Heart right ventricle (tissue), 16 donors: ENCODE data around the gene FOXC2. TPM values are rescaled to one million over a fixed set of nuclear protein-coding genes. Genes with fewer than 3 reads are reported as not detected.
"Not testable (repeated sequence)": the region's sequence is repeated elsewhere in the genome, so short reads cannot be mapped to it uniquely, and the experiment has no call there.

Experiments
- ATAC-seq, 8 donors: fragments of 200-7000 bp; cut with Tn5 transposase; one replicate each; pipeline ENCODE4 v1.9.1; 2020; ENCODE audit warnings: mild to moderate bottlenecking in 8 of 8, moderate library complexity in 8 of 8, moderate number of reproducible peaks in 1 of 8
- DNase-seq, 2 donors: peaks; one replicate each; pipeline ENCODE4 v3.0.0-alpha.2; 2020
- H3K27ac ChIP-seq, 10 donors: fragments of 200-600 bp; sonication (generic) in 2 of 10; one replicate each; pipeline versions ENCODE4 v1.5.0 to v1.8.0; 2020 to 2022; ENCODE audit warnings: mild to moderate bottlenecking in 3 of 10
- H3K27me3 ChIP-seq, 7 donors: fragments of 200-600 bp; one replicate each; pipeline ENCODE4 v1.8.0; 2021 to 2022; ENCODE audit warnings: mild to moderate bottlenecking in 2 of 7
- H3K36me3 ChIP-seq, 9 donors: fragments of 200-600 bp; sonication (generic) in 1 of 9; one replicate each; pipeline versions ENCODE4 v1.5.0 to v1.8.0; 2020 to 2022; ENCODE audit warnings: mild to moderate bottlenecking in 2 of 9
- H3K4me1 ChIP-seq, 9 donors: fragments of 200-600 bp; sonication (generic) in 1 of 9; one replicate each; pipeline versions ENCODE4 v1.5.0 to v1.8.0; 2020 to 2022; ENCODE audit warnings: mild to moderate bottlenecking in 4 of 9
- H3K4me3 ChIP-seq, 10 donors: fragments of 200-600 bp; sonication (generic) in 2 of 10; one replicate each; pipeline versions ENCODE4 v1.5.0 to v1.8.0; 2020 to 2022; ENCODE audit warnings: mild to moderate bottlenecking in 7 of 10, moderate library complexity in 2 of 10
- H3K9me3 ChIP-seq, 11 donors: fragments of 200-600 bp in 10 of 11; sonication (generic) in 2 of 11; one replicate each; pipeline versions ENCODE4 v1.5.0 to v1.8.0; 2013 to 2022; ENCODE audit warnings: mild to moderate bottlenecking in 2 of 11, control low read depth in 1 of 11, moderate library complexity in 1 of 11
- WGBS, 2 donors: extraction: QIAGEN DNeasy Blood & Tissue Kit; methylation state at CpG; one replicate each; pipeline ENCODE4 v1.1.7; 2013; ENCODE audit warnings: inconsistent platforms in 1 of 2; 5-methylcytosine and 5-hydroxymethylcytosine counted together
- intact Hi-C, 10 donors: fragments of 100-400 bp; cut with DNase I; formaldehyde crosslinking; loops; one replicate each; pipeline versions ENCODE4 v1.11.1 to v1.14.2; 2022
- polyA plus RNA-seq, 2 donors: library from polyadenylated mRNA; stranded (reverse); fragments of 200-250 nt; gene quantifications; one replicate each; pipeline ENCODE4 v1.2.3, GENCODE V29; 2013
- total RNA-seq, 10 donors: library from RNA; stranded (reverse); fragmentation: NEBNext Ultra II Directional in 3 of 10; extraction: Animal tissue kit (Norgen Biotek cat#: 25700) in 3 of 10; gene quantifications; one replicate each; pipeline versions ENCODE4 v1.2.1 to v1.2.4, GENCODE V29; 2021 to 2023
- TF ChIP-seq, protein P1 (sequence below), 9 donors: fragments of 200-600 bp; sonication (generic) in 2 of 9; IDR thresholded peaks; one replicate each; pipeline versions ENCODE4 v1.5.0 to v1.8.0; 2021 to 2022; ENCODE audit warnings: antibody characterized with exemption in 9 of 9, mild to moderate bottlenecking in 5 of 9, moderate library complexity in 1 of 9
- donor health status: Arrhythmogenic right ventricular cardiomyopathy.
- donor health status: ischemic (EF 13 %, LVEDD 7.1; RV severe dilation, severe dysfunction).
- donor health status: healthy with polysubstance abuse.
- donor health status: DM: no; HTN: yes; CAD: no.
- donor health status: DM: no; HTN: no; CAD: no.
- donor health status: ischemic (EF 25% LVEDD 6.9; RV normal size, moderate dysfunction).
- donor health status: ischemic (EF 25% LVEDD 5.7; RV mildly dilated, moderate dysfunction).
- donor health status: healthy.
- donor health status: DM: yes; HTN: yes; CAD: no.
- donor health status: Ischemic cardiomyopathy.
- donor health status: ischemic (EF 35%, LVEDD 5.7; RV mildly dilated, moderate dysfunction).
- donor health status: nonischemic (EF 11% LVEDD 7.7; RV severe dilation, severe dysfunction).
- donor health status: DM: yes; HTN: yes; CAD: no.
- donor health status: PGD.
- donor health status: ischemic (EF 29% LVEDD 5.4; RV normal size, mild dysfunction).
- donor health status: nonischemic (EF 23%, LVEDD 6.1; RV moderate dilation, normal function).

Gene FOXC2
- total and polyA plus RNA-seq, 12 donors: 0.66 to 2.2 (median 1.6) TPM

DNA sequence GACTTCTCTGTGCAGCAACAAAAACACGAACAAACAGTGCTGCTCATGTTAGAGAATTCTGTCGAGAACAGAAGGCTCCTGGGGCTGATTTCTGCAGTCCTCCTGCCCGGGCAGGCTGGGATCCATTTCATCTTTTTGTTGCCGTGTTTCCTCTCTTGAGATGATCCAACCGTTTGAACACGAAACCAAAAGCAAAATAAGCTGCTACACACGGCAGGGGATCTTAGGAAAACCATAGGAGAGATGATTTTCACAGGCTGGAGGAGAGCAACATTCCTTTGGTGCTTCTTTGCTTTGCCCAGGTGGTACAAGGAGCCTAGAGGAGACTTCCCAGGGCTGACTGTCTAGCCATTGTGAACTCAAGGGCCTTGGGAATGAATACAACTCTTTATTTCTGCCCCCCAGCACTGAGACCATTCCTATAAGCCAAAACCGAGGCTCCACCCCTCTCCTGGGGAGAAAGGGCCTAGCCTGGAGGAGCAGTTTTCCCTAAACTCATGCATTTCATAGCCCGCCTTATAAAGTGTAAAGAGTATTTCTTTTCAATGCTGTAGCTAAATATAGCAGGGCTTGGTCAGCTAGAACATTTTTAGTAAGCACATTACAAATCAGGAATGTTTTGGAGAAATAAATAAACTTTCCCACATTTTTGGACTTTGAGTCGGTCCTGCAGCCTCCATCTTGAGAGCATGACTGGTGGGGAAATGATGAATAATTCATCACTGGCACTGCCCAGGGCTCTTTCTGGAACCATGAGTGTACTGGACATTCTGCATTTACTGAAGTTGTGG, 19.4 kb downstream of the FOXC2 start:
- intact Hi-C loops: no loop called here
- Histone ChIP-seq H3K4me1 (peaks cover 0 to 41% (median 0%) of the 10 kb centered on the region in 9 donors), H3K27me3 (peaks cover 0 to 40% (median 26%) of the 10 kb centered on the region in 7 donors), H3K4me3 (no peak overlapping the region), H3K27ac (peak overlapping the region in 8 of 10 donors; percentile 26 to 70 (median 58)), H3K36me3 (no peaks in the 10 kb centered on the region), H3K9me3 (no peaks in the 10 kb centered on the region)
- no peak for DNase-seq
- peak in 6 of 8 donors; percentile 29 to 72 (median 48) for ATAC-seq
- TF ChIP-seq, protein P1, sequence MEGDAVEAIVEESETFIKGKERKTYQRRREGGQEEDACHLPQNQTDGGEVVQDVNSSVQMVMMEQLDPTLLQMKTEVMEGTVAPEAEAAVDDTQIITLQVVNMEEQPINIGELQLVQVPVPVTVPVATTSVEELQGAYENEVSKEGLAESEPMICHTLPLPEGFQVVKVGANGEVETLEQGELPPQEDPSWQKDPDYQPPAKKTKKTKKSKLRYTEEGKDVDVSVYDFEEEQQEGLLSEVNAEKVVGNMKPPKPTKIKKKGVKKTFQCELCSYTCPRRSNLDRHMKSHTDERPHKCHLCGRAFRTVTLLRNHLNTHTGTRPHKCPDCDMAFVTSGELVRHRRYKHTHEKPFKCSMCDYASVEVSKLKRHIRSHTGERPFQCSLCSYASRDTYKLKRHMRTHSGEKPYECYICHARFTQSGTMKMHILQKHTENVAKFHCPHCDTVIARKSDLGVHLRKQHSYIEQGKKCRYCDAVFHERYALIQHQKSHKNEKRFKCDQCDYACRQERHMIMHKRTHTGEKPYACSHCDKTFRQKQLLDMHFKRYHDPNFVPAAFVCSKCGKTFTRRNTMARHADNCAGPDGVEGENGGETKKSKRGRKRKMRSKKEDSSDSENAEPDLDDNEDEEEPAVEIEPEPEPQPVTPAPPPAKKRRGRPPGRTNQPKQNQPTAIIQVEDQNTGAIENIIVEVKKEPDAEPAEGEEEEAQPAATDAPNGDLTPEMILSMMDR (IDR thresholded peaks at IDR 0.05): no peak
- 61 to 74% methylated on average over 10 of the region's 10 CpGs for WGBS, 2 donors

- no peaks in the 10 kb centered on the region for H3K9me3 ChIP-seq
- DNase-seq (no peak), ATAC-seq (no peak)
- 89 to 96% methylated on average over 3 of the region's 3 CpGs for WGBS, 2 donors
- no peaks in the 10 kb centered on the region for H3K36me3 ChIP-seq
- peaks cover 0 to 26% (median 0%) of the 10 kb centered on the region in 9 donors for H3K4me1 ChIP-seq
- TF ChIP-seq, protein P1 (IDR thresholded peaks at IDR 0.05): no peak
- intact Hi-C loops: no loop called here
- H3K27me3 ChIP-seq: peaks cover 0 to 37% (median 27%) of the 10 kb centered on the region in 7 donors
- no peak overlapping the region for H3K27ac ChIP-seq
- H3K4me3 ChIP-seq: no peak overlapping the region
Observed at GRCh38 chr16:86587487-86587886, 20.9 kb downstream of the FOXC2 start.

- H3K4me3 ChIP-seq, H3K9me3 ChIP-seq, DNase-seq, H3K27ac ChIP-seq, H3K36me3 ChIP-seq, ATAC-seq, intact Hi-C loops: not testable (repeated sequence)
- 93 to 94% methylated on average over 3 of the region's 3 CpGs for WGBS, 2 donors
- Histone ChIP-seq H3K27me3 (peaks cover 0 to 38% (median 27%) of the 10 kb centered on the region in 7 donors), H3K4me1 (peaks cover 0 to 21% (median 0%) of the 10 kb centered on the region in 9 donors)
Observed at GRCh38 chr16:86587955-86588354, 21.3 kb downstream of the FOXC2 start.

GRCh38 chr16:86590501-86591144, 24.0 kb downstream of the FOXC2 start:
- no peak for ATAC-seq
- WGBS, 2 donors: 89 to 93% methylated on average over 4 of the region's 4 CpGs
- peaks cover 0 to 5% (median 0%) of the 10 kb centered on the region in 9 donors for H3K4me1 ChIP-seq
- peaks cover 0 to 49% (median 38%) of the 10 kb centered on the region in 7 donors for H3K27me3 ChIP-seq
- H3K27ac ChIP-seq: no peak overlapping the region
- H3K4me3 ChIP-seq: no peak overlapping the region
- intact Hi-C loops: no loop called here
- no peaks in the 10 kb centered on the region for H3K9me3 ChIP-seq
- H3K36me3 ChIP-seq: no peaks in the 10 kb centered on the region
- TF ChIP-seq, protein P1 (IDR thresholded peaks at IDR 0.05): no peak
- DNase-seq: no peak
